DMS 273 (cell line): Measurements from ENCODE around the gene SLC49A3.
"Not testable (repeated sequence)": the region's sequence is repeated elsewhere in the genome, so short reads cannot be mapped to it uniquely, and the experiment has no call there.

Experiments
- DNase-seq: peaks from one replicate; lab custom pipeline; 2025; ENCODE audit not compliant: unreplicated experiment; lab: John Stamatoyannopoulos, UW

The SLC49A3 gene

GRCh38 chr4:688854-689681 is at the start of gene SLC49A3:
TSS of gene SLC49A3 (minus strand) at chr4:689151. CDS start at chr4:689127, 24 bp downstream.
- no peak for DNase-seq

- not testable (repeated sequence) for DNase-seq
These were observed 47.6 kb upstream of the SLC49A3 start for GRCh38 chr4:736561-736960.

- DNase-seq: no peak
These were observed 46.6 kb upstream of the SLC49A3 start for GRCh38 chr4:735583-735982.

- no peak for DNase-seq
These were observed 46.0 kb upstream of the SLC49A3 start for GRCh38 chr4:734951-735350.

- no peak for DNase-seq
These were observed 45.1 kb upstream of the SLC49A3 start for GRCh38 chr4:734075-734474.

GRCh38 chr4:733631-733980 is 44.7 kb upstream of the SLC49A3 start:
- DNase-seq: no peak

GRCh38 chr4:732911-733630 is 44.1 kb upstream of the SLC49A3 start:
- DNase-seq: no peak

- no peak for DNase-seq
These were observed 43.5 kb upstream of the SLC49A3 start for GRCh38 chr4:732486-732885.

GRCh38 chr4:731954-732353 is 43.0 kb upstream of the SLC49A3 start:
- DNase-seq: not testable (repeated sequence)

GRCh38 chr4:730946-731904 is 42.3 kb upstream of the SLC49A3 start:
- DNase-seq: not testable (repeated sequence)

- no peak for DNase-seq
These were observed 41.6 kb upstream of the SLC49A3 start for GRCh38 chr4:730511-730910.

- DNase-seq: no peak
These were observed 40.7 kb upstream of the SLC49A3 start for GRCh38 chr4:729336-730315.

GRCh38 chr4:727576-727975 is 38.6 kb upstream of the SLC49A3 start:
- DNase-seq: no peak

GRCh38 chr4:726838-727237 is 37.9 kb upstream of the SLC49A3 start:
- no peak for DNase-seq

- DNase-seq: peak; percentile 66
These were observed 37.4 kb upstream of the SLC49A3 start for GRCh38 chr4:726235-726787.

- DNase-seq: no peak
These were observed 36.7 kb upstream of the SLC49A3 start for GRCh38 chr4:725391-726234.

GRCh38 chr4:723751-724530 is 35.0 kb upstream of the SLC49A3 start:
- DNase-seq: no peak

GRCh38 chr4:722851-723360 is 34.0 kb upstream of the SLC49A3 start:
- no peak for DNase-seq
